T-helper 1 cell treated with Interleukin-12 subunit alpha and Interleukin-12 subunit beta and Interleukin-4 antibody, amounts not matched to agents 30 μg/mL and 1 μg/mL, for 36 hours (primary cell): ENCODE data around the gene MAGI2.
"Not testable (repeated sequence)": the region's sequence is repeated elsewhere in the genome, so short reads cannot be mapped to it uniquely, and the experiment has no call there.

Experiments used
- H3K27ac Mint-ChIP-seq: one replicate; pipeline ENCODE4 v1.8.0; 2021; ENCODE audit warnings: mild to moderate bottlenecking, mixed read lengths
- H3K27me3 Mint-ChIP-seq: one replicate; pipeline ENCODE4 v1.8.0; 2021; ENCODE audit warnings: low read depth, mixed read lengths
- H3K36me3 Mint-ChIP-seq: one replicate; pipeline ENCODE4 v1.8.0; 2021; ENCODE audit warnings: low read depth, mixed read lengths
- H3K4me1 Mint-ChIP-seq: one replicate; pipeline ENCODE4 v1.8.0; 2021; ENCODE audit warnings: low read depth, mixed read lengths
- H3K4me3 Mint-ChIP-seq: one replicate; pipeline ENCODE4 v1.8.0; 2021; ENCODE audit warnings: mild to moderate bottlenecking, moderate library complexity, mixed read lengths
- H3K9me3 Mint-ChIP-seq: one replicate; pipeline ENCODE4 v1.8.0; 2021; ENCODE audit warnings: mixed read lengths

The MAGI2 gene

GRCh38 chr7:78265071-78265470 is 1188.4 kb downstream of the MAGI2 start:
- H3K4me1 Mint-ChIP-seq = no peaks in the 10 kb centered on the region
- no peaks in the 10 kb centered on the region for H3K36me3 Mint-ChIP-seq
- H3K4me3 Mint-ChIP-seq = no peak overlapping the region
- H3K27ac Mint-ChIP-seq = no peak overlapping the region
- H3K27me3 Mint-ChIP-seq = no peaks in the 10 kb centered on the region
- no peaks in the 10 kb centered on the region for H3K9me3 Mint-ChIP-seq

- no peak overlapping the region for H3K4me3 Mint-ChIP-seq
- no peaks in the 10 kb centered on the region for H3K4me1 Mint-ChIP-seq
- H3K27ac Mint-ChIP-seq = no peak overlapping the region
- no peaks in the 10 kb centered on the region for H3K36me3 Mint-ChIP-seq
- H3K27me3 Mint-ChIP-seq = no peaks in the 10 kb centered on the region
- no peaks in the 10 kb centered on the region for H3K9me3 Mint-ChIP-seq
These were observed 1189.4 kb downstream of the MAGI2 start for GRCh38 chr7:78264105-78264504.

- Mint-ChIP-seq H3K4me3 (no peak overlapping the region), H3K4me1 (no peaks in the 10 kb centered on the region), H3K27ac (no peak overlapping the region), H3K27me3 (no peaks in the 10 kb centered on the region), H3K9me3 (no peaks in the 10 kb centered on the region), H3K36me3 (no peaks in the 10 kb centered on the region)
These were observed 1191.7 kb downstream of the MAGI2 start for GRCh38 chr7:78261739-78262138.

GRCh38 chr7:78261302-78261701 is 1192.2 kb downstream of the MAGI2 start:
- H3K36me3 Mint-ChIP-seq = no peaks in the 10 kb centered on the region
- no peaks in the 10 kb centered on the region for H3K27me3 Mint-ChIP-seq
- no peaks in the 10 kb centered on the region for H3K4me1 Mint-ChIP-seq
- H3K9me3 Mint-ChIP-seq = no peaks in the 10 kb centered on the region
- H3K27ac Mint-ChIP-seq = no peak overlapping the region
- H3K4me3 Mint-ChIP-seq = no peak overlapping the region

GRCh38 chr7:78260826-78261225 is 1192.6 kb downstream of the MAGI2 start:
- no peaks in the 10 kb centered on the region for H3K27me3 Mint-ChIP-seq
- H3K4me3 Mint-ChIP-seq = no peak overlapping the region
- H3K36me3 Mint-ChIP-seq = no peaks in the 10 kb centered on the region
- H3K27ac Mint-ChIP-seq = no peak overlapping the region
- H3K9me3 Mint-ChIP-seq = no peaks in the 10 kb centered on the region
- no peaks in the 10 kb centered on the region for H3K4me1 Mint-ChIP-seq

GRCh38 chr7:78254726-78255055 is 1198.8 kb downstream of the MAGI2 start:
- H3K4me1 Mint-ChIP-seq = no peaks in the 10 kb centered on the region
- H3K36me3 Mint-ChIP-seq = no peaks in the 10 kb centered on the region
- no peaks in the 10 kb centered on the region for H3K9me3 Mint-ChIP-seq
- no peak overlapping the region for H3K27ac Mint-ChIP-seq
- H3K4me3 Mint-ChIP-seq = no peak overlapping the region
- no peaks in the 10 kb centered on the region for H3K27me3 Mint-ChIP-seq

- Mint-ChIP-seq H3K4me1 (no peaks in the 10 kb centered on the region), H3K27ac (no peak overlapping the region), H3K27me3 (no peaks in the 10 kb centered on the region), H3K9me3 (no peaks in the 10 kb centered on the region), H3K36me3 (no peaks in the 10 kb centered on the region), H3K4me3 (no peak overlapping the region)
These were observed 1199.4 kb downstream of the MAGI2 start for GRCh38 chr7:78253850-78254725.

- Mint-ChIP-seq H3K4me3 (no peak overlapping the region), H3K27ac (no peak overlapping the region), H3K9me3 (peaks cover 14% of the 10 kb centered on the region), H3K27me3 (no peaks in the 10 kb centered on the region), H3K4me1 (no peaks in the 10 kb centered on the region), H3K36me3 (no peaks in the 10 kb centered on the region)
These were observed 1204.6 kb downstream of the MAGI2 start for GRCh38 chr7:78248867-78249266.

- Mint-ChIP-seq H3K27me3 (no peaks in the 10 kb centered on the region), H3K9me3 (peaks cover 14% of the 10 kb centered on the region), H3K4me3 (no peak overlapping the region), H3K4me1 (no peaks in the 10 kb centered on the region), H3K27ac (no peak overlapping the region), H3K36me3 (no peaks in the 10 kb centered on the region)
These were observed 1205.4 kb downstream of the MAGI2 start for GRCh38 chr7:78247910-78248689.

GRCh38 chr7:78240179-78240578 is 1213.3 kb downstream of the MAGI2 start:
- not testable (repeated sequence) for H3K4me3 Mint-ChIP-seq, H3K36me3 Mint-ChIP-seq, H3K27me3 Mint-ChIP-seq

GRCh38 chr7:78234634-78235033 is 1218.8 kb downstream of the MAGI2 start:
- Mint-ChIP-seq H3K4me1 (no peaks in the 10 kb centered on the region), H3K36me3 (no peaks in the 10 kb centered on the region), H3K27me3 (no peaks in the 10 kb centered on the region), H3K4me3 (no peak overlapping the region), H3K27ac (no peak overlapping the region), H3K9me3 (peaks cover 20% of the 10 kb centered on the region)

More at GRCh38 chr7:78240179-78240578, 1213.3 kb downstream of the MAGI2 start:
- peaks cover 22% of the 10 kb centered on the region for H3K9me3 Mint-ChIP-seq
- not testable (repeated sequence) for H3K4me1 Mint-ChIP-seq, H3K27ac Mint-ChIP-seq

- Mint-ChIP-seq H3K27ac (no peak overlapping the region), H3K27me3 (no peaks in the 10 kb centered on the region), H3K4me1 (no peaks in the 10 kb centered on the region), H3K4me3 (no peak overlapping the region), H3K36me3 (no peaks in the 10 kb centered on the region), H3K9me3 (peaks cover 11% of the 10 kb centered on the region)
These were observed 1220.7 kb downstream of the MAGI2 start for GRCh38 chr7:78232806-78233205.

GRCh38 chr7:78226059-78226719 is 1227.3 kb downstream of the MAGI2 start:
- no peaks in the 10 kb centered on the region for H3K27me3 Mint-ChIP-seq
- H3K36me3 Mint-ChIP-seq = no peaks in the 10 kb centered on the region
- no peaks in the 10 kb centered on the region for H3K4me1 Mint-ChIP-seq
- no peak overlapping the region for H3K27ac Mint-ChIP-seq
- H3K9me3 Mint-ChIP-seq = no peaks in the 10 kb centered on the region
- H3K4me3 Mint-ChIP-seq = no peak overlapping the region

- Mint-ChIP-seq H3K36me3 (no peaks in the 10 kb centered on the region), H3K27ac (no peak overlapping the region), H3K4me1 (no peaks in the 10 kb centered on the region), H3K27me3 (no peaks in the 10 kb centered on the region), H3K9me3 (no peaks in the 10 kb centered on the region), H3K4me3 (no peak overlapping the region)
These were observed 1227.9 kb downstream of the MAGI2 start for GRCh38 chr7:78225534-78225933.

GRCh38 chr7:78224923-78225322 is 1228.5 kb downstream of the MAGI2 start:
- H3K9me3 Mint-ChIP-seq = no peaks in the 10 kb centered on the region
- no peaks in the 10 kb centered on the region for H3K27me3 Mint-ChIP-seq
- no peaks in the 10 kb centered on the region for H3K4me1 Mint-ChIP-seq
- no peaks in the 10 kb centered on the region for H3K36me3 Mint-ChIP-seq
- H3K27ac Mint-ChIP-seq = no peak overlapping the region
- H3K4me3 Mint-ChIP-seq = no peak overlapping the region
